Measurements from ENCODE around the gene SLIRP.

The SLIRP gene

DNA sequence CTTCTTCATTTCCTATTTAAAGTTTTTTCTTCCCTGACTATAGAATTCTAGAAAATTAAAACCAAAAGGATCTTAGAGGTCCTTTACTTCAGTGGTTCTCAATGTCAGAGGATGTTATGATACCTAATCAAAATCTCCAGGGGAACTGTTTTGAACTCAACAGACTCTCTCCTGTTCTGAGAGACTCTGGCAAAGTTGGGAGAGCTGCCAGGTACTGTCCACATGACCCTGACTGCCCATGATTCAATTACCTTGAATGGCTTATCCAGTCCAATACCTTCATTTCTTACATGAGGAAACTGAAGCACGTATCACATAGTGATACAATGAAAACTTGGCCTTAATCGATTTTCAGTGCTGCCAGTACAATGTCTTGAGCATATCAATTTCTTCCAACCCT lies 16.6 kb upstream of the SLIRP start:
- no peak overlapping the region for H3K4me3 ChIP-seq
- H3K4me1 ChIP-seq, result peaks cover 9% of the 10 kb centered on the region; the same call in 1 of the 2 replicates
- peaks cover 12% of the 10 kb centered on the region for H4K20me1 ChIP-seq
- H3K4me2 ChIP-seq, result no peak overlapping the region
- H3K9me3 ChIP-seq, result no peaks in the 10 kb centered on the region
- H3K27ac ChIP-seq, result no peak overlapping the region
- no peak for TF ChIP-seq Cebpa-rat (IDR thresholded peaks at IDR 0.05)
- H3K36me3 ChIP-seq, result peaks cover 95% of the 10 kb centered on the region
- no peak overlapping the region for H3K9ac ChIP-seq
- H3K27me3 ChIP-seq, result no peaks in the 10 kb centered on the region

DNA sequence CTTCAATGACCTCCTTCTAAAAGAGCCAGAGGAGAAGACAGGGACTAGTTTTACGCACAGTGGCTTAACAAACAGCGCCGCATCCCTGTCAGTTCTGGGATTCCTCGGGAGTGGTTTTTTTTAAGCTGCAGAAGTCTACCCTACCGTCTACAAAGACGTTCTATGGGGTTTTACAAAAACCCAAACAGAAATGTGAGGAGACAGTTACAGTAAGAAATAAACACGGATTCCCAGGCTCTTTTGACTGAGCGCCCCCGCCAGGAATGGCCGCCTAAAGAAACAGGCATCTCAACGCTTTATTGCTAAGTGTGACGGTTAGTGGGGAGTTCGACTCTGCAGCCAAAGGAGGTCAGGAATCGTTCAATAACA lies 564 bp upstream of the SLIRP start:
- H3K27ac ChIP-seq, result peak overlapping the region; percentile 86
- TF ChIP-seq Cebpa-rat (IDR thresholded peaks at IDR 0.05), result no peak
- peaks cover 64% of the 10 kb centered on the region for H4K20me1 ChIP-seq
- H3K9me3 ChIP-seq, result no peaks in the 10 kb centered on the region
- peak overlapping the region; percentile 91 for H3K9ac ChIP-seq
- peak overlapping the region; percentile 90 for H3K4me3 ChIP-seq
- H3K4me2 ChIP-seq, result peak overlapping the region; percentile 96
- H3K36me3 ChIP-seq, result peaks cover 67% of the 10 kb centered on the region
- H3K27me3 ChIP-seq, result no peaks in the 10 kb centered on the region
- peaks cover 34% of the 10 kb centered on the region for H3K4me1 ChIP-seq

GRCh38 chr14:77708749-77709148 lies 846 bp downstream of the SLIRP start:
- Histone ChIP-seq H3K9me3 (no peaks in the 10 kb centered on the region), H3K36me3 (peaks cover 67% of the 10 kb centered on the region), H3K27me3 (no peaks in the 10 kb centered on the region), H3K9ac (peak overlapping the region; percentile 91), H3K4me1 (peaks cover 34% of the 10 kb centered on the region), H3K4me3 (peak overlapping the region; percentile 90), H4K20me1 (peaks cover 78% of the 10 kb centered on the region), H3K27ac (peak overlapping the region; percentile 86), H3K4me2 (peak overlapping the region; percentile 96)
- TF ChIP-seq Cebpa-rat (IDR thresholded peaks at IDR 0.05), result no peak

- peak overlapping the region; percentile 96 for H3K4me2 ChIP-seq
- H3K27ac ChIP-seq, result no peak overlapping the region
- H3K36me3 ChIP-seq, result peaks cover 67% of the 10 kb centered on the region
- H3K9ac ChIP-seq, result peak overlapping the region; percentile 91; the same call in 1 of the 2 replicates
- H3K4me3 ChIP-seq, result peak overlapping the region; percentile 90
- no peaks in the 10 kb centered on the region for H3K27me3 ChIP-seq
- H3K9me3 ChIP-seq, result no peaks in the 10 kb centered on the region
- TF ChIP-seq Cebpa-rat (IDR thresholded peaks at IDR 0.05), result no peak
- H3K4me1 ChIP-seq, result peaks cover 34% of the 10 kb centered on the region
- H4K20me1 ChIP-seq, result peaks cover 81% of the 10 kb centered on the region
These were observed 1.5 kb downstream of the SLIRP start for GRCh38 chr14:77709412-77709811.

DNA sequence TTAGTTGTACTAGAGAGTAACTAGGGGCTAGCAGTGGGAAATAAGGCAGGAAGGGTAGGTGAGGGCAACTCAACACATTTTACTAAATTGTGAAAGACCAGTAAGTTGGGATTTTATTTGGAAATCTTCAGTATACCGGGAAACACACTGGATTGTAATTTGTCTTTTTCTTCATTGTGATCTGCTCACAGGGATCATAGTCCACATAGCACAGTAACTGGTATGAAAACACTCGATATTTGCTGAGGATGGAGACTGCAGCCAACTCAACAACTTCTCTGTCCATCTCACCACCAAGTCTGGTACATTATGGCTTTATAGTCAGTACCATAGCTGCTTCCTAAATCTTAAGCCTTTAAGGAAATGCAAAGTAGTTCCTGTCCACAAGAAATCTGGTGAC lies 2.5 kb downstream of the SLIRP start:
- no peaks in the 10 kb centered on the region for H3K27me3 ChIP-seq
- H3K36me3 ChIP-seq, result peaks cover 67% of the 10 kb centered on the region
- peaks cover 34% of the 10 kb centered on the region for H3K4me1 ChIP-seq
- no peak overlapping the region for H3K27ac ChIP-seq
- no peak for TF ChIP-seq Cebpa-rat (IDR thresholded peaks at IDR 0.05)
- no peak overlapping the region for H3K4me3 ChIP-seq
- H3K9ac ChIP-seq, result no peak overlapping the region
- peaks cover 87% of the 10 kb centered on the region for H4K20me1 ChIP-seq
- no peaks in the 10 kb centered on the region for H3K9me3 ChIP-seq
- peak overlapping the region; percentile 96; the same call in 1 of the 2 replicates for H3K4me2 ChIP-seq

DNA sequence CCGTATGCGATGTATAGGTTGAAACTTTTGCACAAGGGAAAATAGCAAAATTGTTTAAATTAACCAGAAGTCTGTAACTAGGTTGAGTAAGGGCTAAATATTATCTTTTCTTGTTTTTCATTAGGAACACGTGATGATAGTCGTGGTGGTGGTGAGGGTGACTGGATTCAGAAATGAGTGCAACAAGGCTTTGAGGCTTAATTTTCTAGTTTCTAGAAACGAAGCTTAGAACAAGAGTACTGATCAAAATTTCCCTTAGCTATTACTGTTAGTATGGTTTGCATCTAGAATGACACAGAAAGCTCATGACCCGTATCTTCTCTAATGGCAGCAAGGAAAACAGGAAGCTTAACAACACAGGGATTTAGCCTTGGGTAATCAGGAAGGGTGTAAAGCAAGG lies 7.0 kb downstream of the SLIRP start:
- H3K27me3 ChIP-seq, result no peaks in the 10 kb centered on the region
- no peak overlapping the region for H3K4me2 ChIP-seq
- H3K27ac ChIP-seq, result no peak overlapping the region
- no peaks in the 10 kb centered on the region for H3K9me3 ChIP-seq
- no peak overlapping the region for H3K4me3 ChIP-seq
- no peak overlapping the region for H3K9ac ChIP-seq
- peaks cover 8% of the 10 kb centered on the region for H3K4me1 ChIP-seq
- peaks cover 87% of the 10 kb centered on the region for H4K20me1 ChIP-seq
- peaks cover 100% of the 10 kb centered on the region for H3K36me3 ChIP-seq
- no peak for TF ChIP-seq Cebpa-rat (IDR thresholded peaks at IDR 0.05)

DNA sequence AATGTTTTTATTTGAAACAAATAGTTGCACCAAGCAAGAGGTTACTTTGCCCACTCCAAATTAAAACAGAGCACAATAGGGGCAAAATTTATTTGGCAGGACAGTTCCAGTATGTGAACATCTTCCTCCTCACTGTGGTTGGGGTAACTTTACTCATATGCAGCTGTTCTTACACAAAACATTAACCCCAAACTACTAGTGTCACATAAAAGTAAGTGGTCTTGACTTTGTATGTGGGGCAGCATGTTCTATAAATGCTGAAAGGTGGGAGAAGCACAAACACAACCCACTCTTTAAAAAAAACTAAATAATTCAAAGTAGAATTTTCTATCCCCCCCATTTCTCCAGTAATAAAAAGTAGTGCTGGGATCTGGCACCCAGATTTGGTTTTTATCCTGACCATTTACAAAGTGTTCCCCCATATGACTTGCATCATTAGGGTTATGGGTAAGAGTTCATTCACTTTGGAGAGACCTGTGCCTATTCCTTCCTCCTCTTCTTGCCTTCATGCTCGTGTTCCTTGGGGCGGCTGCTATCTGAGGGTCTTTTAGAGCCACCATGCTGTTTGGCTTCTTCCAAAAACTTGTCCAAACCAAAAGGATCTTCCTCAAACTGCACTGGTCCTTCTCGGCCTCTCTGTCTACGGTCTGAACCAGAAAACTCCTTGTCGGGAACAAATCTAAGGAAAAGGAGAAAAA lies 9.9 kb downstream of the SLIRP start:
- Histone ChIP-seq H3K4me3 (no peak overlapping the region), H3K27me3 (no peaks in the 10 kb centered on the region), H3K9ac (no peak overlapping the region), H3K27ac (no peak overlapping the region), H3K9me3 (no peaks in the 10 kb centered on the region), H3K4me2 (no peak overlapping the region), H3K36me3 (peaks cover 100% of the 10 kb centered on the region), H4K20me1 (peaks cover 61% of the 10 kb centered on the region), H3K4me1 (no peaks in the 10 kb centered on the region)
- TF ChIP-seq Cebpa-rat (IDR thresholded peaks at IDR 0.05), result no peak

GRCh38 chr14:77721437-77721836 lies 13.5 kb downstream of the SLIRP start:
- H3K36me3 ChIP-seq, result peaks cover 99% of the 10 kb centered on the region
- no peak for TF ChIP-seq Cebpa-rat (IDR thresholded peaks at IDR 0.05)
- no peak overlapping the region for H3K27ac ChIP-seq
- H3K4me3 ChIP-seq, result no peak overlapping the region
- H4K20me1 ChIP-seq, result peaks cover 52% of the 10 kb centered on the region
- H3K9me3 ChIP-seq, result no peaks in the 10 kb centered on the region
- no peaks in the 10 kb centered on the region for H3K4me1 ChIP-seq
- H3K4me2 ChIP-seq, result no peak overlapping the region
- no peak overlapping the region for H3K9ac ChIP-seq
- no peaks in the 10 kb centered on the region for H3K27me3 ChIP-seq

DNA sequence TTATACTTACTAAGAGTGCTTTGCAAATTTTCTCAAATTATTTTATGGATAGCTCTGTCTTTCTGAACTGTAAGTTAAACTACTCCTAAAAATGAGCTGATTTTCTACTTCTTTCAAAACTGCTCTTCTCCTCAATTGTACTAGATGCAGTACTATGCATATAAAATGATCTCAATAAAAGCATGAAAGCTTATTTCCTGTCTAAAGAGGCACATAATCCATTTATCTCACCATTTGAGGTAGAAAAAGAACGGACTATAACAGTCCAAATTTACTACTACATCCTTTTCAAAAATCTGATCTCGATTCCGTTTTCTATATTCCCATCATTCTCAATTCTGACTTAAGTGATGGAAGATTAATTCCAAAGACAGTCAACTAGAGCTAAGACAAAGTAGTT lies 14.4 kb downstream of the SLIRP start:
- Histone ChIP-seq H3K4me1 (no peaks in the 10 kb centered on the region), H3K27ac (no peak overlapping the region), H3K4me3 (no peak overlapping the region), H3K4me2 (no peak overlapping the region), H4K20me1 (peaks cover 52% of the 10 kb centered on the region), H3K9me3 (no peaks in the 10 kb centered on the region), H3K36me3 (peaks cover 99% of the 10 kb centered on the region), H3K27me3 (no peaks in the 10 kb centered on the region), H3K9ac (no peak overlapping the region)
- no peak for TF ChIP-seq Cebpa-rat (IDR thresholded peaks at IDR 0.05)

DNA sequence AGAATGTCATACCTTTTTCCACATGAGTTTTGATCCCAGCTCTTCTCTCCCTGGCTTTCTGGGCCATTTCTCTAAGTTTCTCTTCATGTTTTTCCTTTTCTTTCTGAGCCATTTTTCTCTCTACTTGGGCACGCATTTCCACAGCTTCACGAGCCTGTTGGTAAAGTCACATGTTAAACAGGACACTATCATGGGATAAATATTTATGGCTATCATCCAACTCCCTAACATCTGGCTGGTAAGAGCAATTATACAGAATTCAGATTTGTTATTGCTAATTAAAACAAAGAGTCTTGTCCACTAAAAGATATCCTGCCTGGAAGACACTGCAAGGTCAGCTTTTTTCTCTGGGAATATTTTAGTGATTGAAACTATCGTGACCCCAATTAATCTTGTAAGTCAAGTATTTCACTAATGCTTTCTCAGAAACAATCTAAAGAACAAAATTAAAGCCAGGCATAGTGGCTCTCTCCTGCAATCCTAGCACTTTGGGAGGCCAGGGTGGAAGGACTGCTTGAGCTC lies 23.1 kb downstream of the SLIRP start:
- H3K4me2 ChIP-seq, result no peak overlapping the region
- no peak overlapping the region for H3K27ac ChIP-seq
- no peaks in the 10 kb centered on the region for H3K4me1 ChIP-seq
- no peak overlapping the region for H3K4me3 ChIP-seq
- H3K9ac ChIP-seq, result no peak overlapping the region
- H3K27me3 ChIP-seq, result no peaks in the 10 kb centered on the region
- no peaks in the 10 kb centered on the region for H3K9me3 ChIP-seq
- peaks cover 100% of the 10 kb centered on the region for H3K36me3 ChIP-seq
- no peak for TF ChIP-seq Cebpa-rat (IDR thresholded peaks at IDR 0.05)
- H4K20me1 ChIP-seq, result peaks cover 71% of the 10 kb centered on the region

All from BLaER1 (cell line).